Measurements from ENCODE around the gene AOPEP. TPM values are rescaled to one million over a fixed set of nuclear protein-coding genes. Genes with fewer than 3 reads are reported as not detected.

Gene AOPEP
- total RNA-seq, 2 experiments from 2014 or later: 9.5 TPM

DNA sequence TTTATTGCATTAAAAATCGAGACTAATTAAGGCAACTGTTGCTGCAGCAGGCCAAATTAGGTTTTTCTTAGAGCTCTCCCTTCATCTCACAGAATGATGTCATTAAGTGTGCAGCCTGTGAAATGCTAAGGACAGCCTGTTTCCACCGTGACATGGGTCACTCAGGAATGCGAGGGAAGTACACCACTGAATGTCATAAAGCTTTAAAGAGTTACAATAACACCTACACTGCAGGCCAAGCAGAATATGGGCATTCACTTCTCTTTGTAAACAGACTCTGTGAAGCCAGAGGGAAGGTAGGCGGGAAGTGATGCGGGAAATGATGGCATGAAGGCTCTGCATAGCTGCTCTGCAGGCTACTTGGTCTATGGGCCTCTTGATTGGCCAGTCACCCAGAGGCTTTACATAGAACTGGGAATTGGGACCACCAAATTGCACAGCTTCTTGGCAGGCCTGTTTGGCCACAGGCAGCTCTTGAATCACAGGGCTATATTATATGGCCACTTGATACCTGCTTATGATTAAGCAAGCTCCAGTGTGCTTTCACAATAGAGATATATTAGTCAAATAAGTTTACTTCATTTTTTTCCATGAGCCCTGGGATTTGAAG, 28.4 kb upstream of the AOPEP start:
- H3K4me1 Mint-ChIP-seq: no peaks in the 10 kb centered on the region

DNA sequence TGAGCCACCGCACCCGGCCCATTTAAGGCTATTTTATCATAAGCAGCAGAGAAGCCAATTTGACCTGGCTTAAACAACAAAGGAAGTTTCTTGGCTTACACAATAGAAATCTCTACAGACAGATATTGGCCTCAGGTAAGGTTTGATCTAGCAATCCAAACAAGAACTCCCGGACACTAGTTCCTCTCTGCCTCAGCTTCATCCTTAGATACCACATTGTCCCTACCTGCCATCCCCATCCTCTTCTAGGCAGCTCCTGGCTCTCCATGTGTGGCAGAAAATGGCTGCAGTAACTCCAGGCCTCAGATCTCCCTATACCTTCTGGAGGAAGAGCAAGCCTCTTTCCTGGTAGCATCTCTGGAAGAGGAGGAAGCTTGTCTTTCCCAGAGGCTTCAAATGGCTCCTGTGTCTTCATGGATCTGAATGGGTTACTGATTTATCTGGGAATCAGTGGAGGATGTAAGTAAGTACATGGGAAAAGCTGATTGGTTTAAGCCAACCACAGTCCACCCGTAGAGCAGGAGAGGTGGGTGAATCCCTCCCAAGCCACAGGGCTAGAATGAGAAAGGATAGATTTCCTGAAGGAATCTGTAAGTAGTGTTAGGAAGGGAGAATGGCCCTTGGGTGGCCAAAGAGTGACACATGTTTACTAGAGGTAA, 26.7 kb upstream of the AOPEP start:
- ATAC-seq (ENCODE audit: low read depth) (no peak), DNase-seq (no peak)
- H3K27ac Mint-ChIP-seq: no peak overlapping the region
- H3K4me3 Mint-ChIP-seq: no peak overlapping the region
- no peaks in the 10 kb centered on the region for H3K36me3 Mint-ChIP-seq
- no peaks in the 10 kb centered on the region for H3K4me1 Mint-ChIP-seq
- peaks cover 18% of the 10 kb centered on the region for H3K27me3 Mint-ChIP-seq
- POLR2A ChIA-PET: no interaction called here
- no peaks in the 10 kb centered on the region for H3K9me3 Mint-ChIP-seq

More for the DNA sequence above, 28.4 kb upstream of the AOPEP start:
- DNase-seq: no peak
- POLR2A ChIA-PET: no interaction called here
- H3K27me3 Mint-ChIP-seq: peaks cover 17% of the 10 kb centered on the region
- H3K27ac Mint-ChIP-seq: no peak overlapping the region
- H3K36me3 Mint-ChIP-seq: no peaks in the 10 kb centered on the region
- H3K9me3 Mint-ChIP-seq: no peaks in the 10 kb centered on the region
- no peak overlapping the region for H3K4me3 Mint-ChIP-seq
- no peak for ATAC-seq (ENCODE audit: low read depth)

DNA sequence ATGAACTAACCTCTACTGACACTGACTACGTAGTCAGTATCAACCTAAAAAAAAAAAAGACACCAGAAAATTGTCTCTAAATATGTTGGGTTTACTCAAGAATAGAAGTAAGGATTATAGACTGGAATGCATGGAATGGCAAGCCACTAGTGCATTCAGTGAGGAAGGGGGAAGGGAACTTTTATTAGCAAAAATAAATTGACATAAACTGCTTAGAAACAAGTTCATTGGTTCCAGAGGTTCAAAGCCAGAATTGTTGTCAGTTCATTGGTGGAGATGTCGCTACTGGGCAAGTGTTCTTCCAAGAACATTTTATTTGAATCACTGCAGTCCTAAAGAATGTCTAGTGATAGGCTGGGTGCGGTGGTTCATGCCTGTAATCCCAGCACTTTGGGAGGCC, 26.1 kb upstream of the AOPEP start:
- Mint-ChIP-seq H3K9me3 (no peaks in the 10 kb centered on the region), H3K27me3 (peaks cover 19% of the 10 kb centered on the region), H3K4me3 (no peak overlapping the region), H3K27ac (no peak overlapping the region), H3K4me1 (no peaks in the 10 kb centered on the region), H3K36me3 (no peaks in the 10 kb centered on the region)
- POLR2A ChIA-PET: no interaction called here
- ATAC-seq (ENCODE audit: low read depth) (no peak), DNase-seq (no peak)

DNA sequence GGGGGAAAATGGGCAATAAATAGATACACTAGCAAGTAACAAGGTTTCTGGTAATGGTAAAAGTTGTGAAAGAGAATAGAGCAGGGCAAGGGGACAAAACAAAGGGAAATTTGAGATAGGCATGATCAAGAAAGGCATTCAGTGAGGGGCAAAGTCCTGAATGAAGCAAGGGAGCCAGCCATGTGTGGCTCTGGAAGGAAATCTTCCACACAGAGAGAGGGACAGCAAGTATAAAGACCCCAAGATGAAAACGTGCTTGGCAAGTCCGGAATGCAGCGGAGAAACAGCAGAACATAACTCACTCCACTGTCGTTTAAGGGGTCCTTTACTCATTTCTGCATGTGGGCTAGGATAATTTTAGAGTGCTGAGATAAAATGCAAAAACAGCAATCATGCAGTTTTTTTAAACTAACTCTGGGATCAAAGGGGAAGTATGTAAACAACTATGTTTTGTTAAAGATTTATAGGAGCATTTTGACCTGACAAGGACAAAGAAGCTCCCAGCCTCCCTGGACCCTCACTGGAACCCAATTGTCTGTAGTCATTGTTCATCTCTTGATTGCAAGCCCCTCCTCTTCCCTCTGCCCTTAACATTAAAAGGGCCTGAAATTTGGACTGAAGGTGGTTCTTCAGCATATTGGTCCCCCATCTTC, 22.9 kb upstream of the AOPEP start:
- no peak overlapping the region for H3K4me3 Mint-ChIP-seq
- no peaks in the 10 kb centered on the region for H3K4me1 Mint-ChIP-seq
- DNase-seq: no peak
- H3K27me3 Mint-ChIP-seq: peaks cover 23% of the 10 kb centered on the region
- no peak for ATAC-seq (ENCODE audit: low read depth)
- no peak overlapping the region for H3K27ac Mint-ChIP-seq
- POLR2A ChIA-PET: no interaction called here
- H3K36me3 Mint-ChIP-seq: no peaks in the 10 kb centered on the region
- H3K9me3 Mint-ChIP-seq: no peaks in the 10 kb centered on the region

DNA sequence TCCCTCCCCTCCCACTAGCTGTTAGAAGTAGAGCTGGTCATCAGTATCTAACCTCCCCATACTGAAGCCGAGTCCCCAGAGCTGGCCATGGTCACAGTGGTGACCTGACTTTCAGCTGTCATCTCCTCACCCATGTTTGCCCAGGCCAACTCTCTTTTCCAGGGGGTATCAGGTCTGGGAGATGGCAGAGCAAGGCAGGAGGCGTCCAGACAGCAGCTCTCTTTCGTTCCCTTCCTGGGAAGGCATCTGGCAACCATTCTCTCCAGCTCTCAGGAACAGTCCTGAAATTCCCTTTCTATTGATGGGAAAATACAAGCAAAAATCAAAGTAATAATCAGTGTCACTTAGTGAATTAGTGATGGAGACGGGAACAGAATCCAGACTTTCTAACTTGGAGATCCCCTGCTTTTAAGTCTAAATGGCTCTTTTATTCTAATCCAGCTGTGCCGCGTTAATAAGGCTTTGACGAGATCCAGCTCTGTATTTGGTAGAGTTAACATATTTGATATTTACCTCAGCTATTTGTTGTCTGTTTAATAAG, 21.3 kb upstream of the AOPEP start:
- Mint-ChIP-seq H3K4me1 (no peaks in the 10 kb centered on the region), H3K9me3 (no peaks in the 10 kb centered on the region), H3K36me3 (no peaks in the 10 kb centered on the region), H3K4me3 (no peak overlapping the region), H3K27ac (no peak overlapping the region), H3K27me3 (peaks cover 20% of the 10 kb centered on the region)
- no peak for ATAC-seq (ENCODE audit: low read depth)
- POLR2A ChIA-PET: no interaction called here
- DNase-seq: no peak

DNA sequence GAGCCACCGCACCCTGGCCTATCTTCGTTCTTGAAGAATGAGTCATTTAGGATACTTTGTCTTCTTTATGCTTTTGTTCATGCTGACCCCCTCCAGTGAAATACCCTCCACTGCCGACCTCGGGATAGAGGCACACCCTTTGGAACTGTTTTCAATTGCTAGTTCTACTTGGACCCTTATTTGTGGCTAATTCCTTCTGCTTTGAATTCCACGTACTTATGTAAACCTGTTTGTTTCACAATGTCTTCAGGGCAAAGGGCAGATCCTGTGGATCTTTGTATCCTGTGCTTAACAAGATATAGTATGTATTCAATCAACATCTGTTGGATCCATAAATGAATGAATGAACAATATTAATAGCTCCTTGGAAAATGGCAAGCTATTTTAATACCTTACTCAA, 19.6 kb upstream of the AOPEP start:
- H3K36me3 Mint-ChIP-seq: no peaks in the 10 kb centered on the region
- no peak overlapping the region for H3K27ac Mint-ChIP-seq
- DNase-seq (no peak), ATAC-seq (ENCODE audit: low read depth) (no peak)
- H3K4me1 Mint-ChIP-seq: no peaks in the 10 kb centered on the region
- no peaks in the 10 kb centered on the region for H3K9me3 Mint-ChIP-seq
- POLR2A ChIA-PET: no interaction called here
- peaks cover 13% of the 10 kb centered on the region for H3K27me3 Mint-ChIP-seq
- H3K4me3 Mint-ChIP-seq: no peak overlapping the region

DNA sequence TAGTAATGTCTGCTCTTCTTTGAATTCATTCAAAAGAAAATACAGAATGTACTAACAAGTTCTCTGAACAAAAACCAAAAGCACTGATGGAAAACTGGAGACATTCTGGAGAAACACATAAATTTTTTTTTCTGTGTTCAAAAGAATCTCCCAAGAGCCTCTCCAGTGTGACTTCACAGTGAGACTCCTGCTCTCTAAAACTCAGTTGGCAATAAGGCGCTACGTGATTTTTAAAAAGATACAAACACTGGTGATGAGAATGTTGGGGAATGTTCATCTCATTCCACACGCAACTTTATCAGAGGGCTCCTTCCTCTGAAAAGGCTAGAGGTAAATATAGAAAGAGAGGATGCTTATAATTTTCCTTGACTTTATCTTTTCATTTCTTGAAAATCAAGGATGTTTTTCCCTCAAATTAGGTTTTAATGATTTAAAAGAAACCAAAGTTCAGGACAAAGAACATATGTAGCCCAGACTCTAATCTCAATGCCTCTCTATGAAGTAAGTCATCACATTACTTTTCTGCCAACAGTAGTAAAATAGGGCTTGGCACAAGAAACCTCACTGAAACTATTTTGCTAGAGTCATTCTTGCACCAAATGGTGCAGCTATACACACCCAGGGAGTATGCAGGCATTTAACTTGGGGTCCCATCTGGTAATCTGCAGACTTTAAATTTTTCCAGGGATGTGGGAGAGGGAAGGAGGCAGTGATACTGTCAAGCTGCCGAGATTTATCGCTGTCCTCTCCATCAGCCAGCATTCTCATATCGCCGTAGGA, 12.9 kb upstream of the AOPEP start:
- no peak overlapping the region for H3K4me3 Mint-ChIP-seq
- H3K9me3 Mint-ChIP-seq: peaks cover 10% of the 10 kb centered on the region
- H3K4me1 Mint-ChIP-seq: no peaks in the 10 kb centered on the region
- ATAC-seq (ENCODE audit: low read depth) (no peak), DNase-seq (no peak)
- no peaks in the 10 kb centered on the region for H3K36me3 Mint-ChIP-seq
- H3K27ac Mint-ChIP-seq: no peak overlapping the region
- peaks cover 17% of the 10 kb centered on the region for H3K27me3 Mint-ChIP-seq
- POLR2A ChIA-PET: no interaction called here

DNA sequence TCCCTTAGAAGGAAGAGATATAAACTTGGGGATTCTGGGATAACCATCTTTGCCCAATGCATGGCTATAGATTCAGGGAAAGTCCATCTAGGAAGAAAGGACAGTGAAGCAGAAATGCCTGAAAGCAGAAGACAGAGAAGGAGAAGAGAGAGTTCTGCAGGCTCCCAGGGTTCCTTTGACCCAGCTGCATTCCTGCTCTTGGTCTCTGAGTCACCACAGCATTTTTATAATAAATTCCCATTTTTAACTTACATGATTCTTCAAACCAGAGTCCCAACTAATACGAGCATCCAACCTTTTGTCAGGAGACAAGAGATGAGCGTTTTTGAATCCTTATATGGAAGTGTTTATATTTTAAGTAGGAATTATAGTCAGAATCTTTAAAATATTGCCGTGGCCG, 12.0 kb upstream of the AOPEP start:
- POLR2A ChIA-PET: no interaction called here
- H3K36me3 Mint-ChIP-seq: no peaks in the 10 kb centered on the region
- no peaks in the 10 kb centered on the region for H3K4me1 Mint-ChIP-seq
- ATAC-seq (ENCODE audit: low read depth) (no peak), DNase-seq (no peak)
- peaks cover 10% of the 10 kb centered on the region for H3K9me3 Mint-ChIP-seq
- H3K4me3 Mint-ChIP-seq: no peak overlapping the region
- peaks cover 17% of the 10 kb centered on the region for H3K27me3 Mint-ChIP-seq
- no peak overlapping the region for H3K27ac Mint-ChIP-seq

DNA sequence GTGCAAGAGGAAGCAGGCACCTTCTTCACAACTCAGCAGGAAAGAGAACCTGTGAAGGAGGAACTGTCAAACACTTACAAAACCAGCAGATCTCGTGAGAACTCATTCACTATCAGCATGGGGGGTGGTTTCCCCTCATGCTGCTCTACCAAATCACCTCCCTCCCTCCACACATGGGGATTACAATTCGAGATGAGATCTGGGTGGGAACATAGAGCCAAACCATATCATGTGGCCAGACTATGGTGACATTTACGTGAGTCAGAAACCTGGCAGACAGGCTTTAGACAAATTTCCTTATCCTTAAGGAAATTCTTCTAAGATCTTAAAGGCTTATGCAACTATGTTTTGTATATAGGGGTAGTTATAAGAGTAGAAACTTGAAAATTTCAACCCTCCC, 8.7 kb upstream of the AOPEP start:
- POLR2A ChIA-PET: no interaction called here
- H3K4me1 Mint-ChIP-seq: no peaks in the 10 kb centered on the region
- H3K36me3 Mint-ChIP-seq: no peaks in the 10 kb centered on the region

DNA sequence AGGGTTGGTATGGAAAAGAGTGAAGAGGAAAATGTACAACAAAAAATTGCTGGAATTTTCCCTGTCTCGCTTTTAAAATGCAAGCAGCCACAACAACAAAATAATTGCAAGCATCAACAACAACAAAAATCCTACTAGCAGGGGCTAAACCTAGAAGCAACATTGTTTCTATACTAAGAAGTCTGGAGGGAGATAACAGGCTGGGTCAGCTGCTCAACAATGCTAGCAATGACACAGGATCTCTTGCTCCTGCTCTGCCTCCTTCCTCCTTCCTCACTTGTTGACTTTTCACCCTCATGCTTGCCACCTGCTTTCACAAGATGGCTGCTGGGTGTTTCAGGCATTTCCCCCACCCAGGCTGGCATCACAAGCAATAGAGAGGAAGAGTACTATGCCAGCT, 7.6 kb upstream of the AOPEP start:
- no peak for ATAC-seq (ENCODE audit: low read depth)
- no peak overlapping the region for H3K4me3 Mint-ChIP-seq
- H3K27ac Mint-ChIP-seq: no peak overlapping the region
- H3K36me3 Mint-ChIP-seq: no peaks in the 10 kb centered on the region
- no peaks in the 10 kb centered on the region for H3K4me1 Mint-ChIP-seq
- peaks cover 10% of the 10 kb centered on the region for H3K9me3 Mint-ChIP-seq
- peaks cover 12% of the 10 kb centered on the region for H3K27me3 Mint-ChIP-seq
- no peak for DNase-seq
- POLR2A ChIA-PET: no interaction called here

More for the DNA sequence above, 8.7 kb upstream of the AOPEP start:
- Mint-ChIP-seq H3K9me3 (peaks cover 10% of the 10 kb centered on the region), H3K27me3 (peaks cover 15% of the 10 kb centered on the region), H3K27ac (no peak overlapping the region), H3K4me3 (no peak overlapping the region)
- ATAC-seq (ENCODE audit: low read depth): no peak
- no peak for DNase-seq

DNA sequence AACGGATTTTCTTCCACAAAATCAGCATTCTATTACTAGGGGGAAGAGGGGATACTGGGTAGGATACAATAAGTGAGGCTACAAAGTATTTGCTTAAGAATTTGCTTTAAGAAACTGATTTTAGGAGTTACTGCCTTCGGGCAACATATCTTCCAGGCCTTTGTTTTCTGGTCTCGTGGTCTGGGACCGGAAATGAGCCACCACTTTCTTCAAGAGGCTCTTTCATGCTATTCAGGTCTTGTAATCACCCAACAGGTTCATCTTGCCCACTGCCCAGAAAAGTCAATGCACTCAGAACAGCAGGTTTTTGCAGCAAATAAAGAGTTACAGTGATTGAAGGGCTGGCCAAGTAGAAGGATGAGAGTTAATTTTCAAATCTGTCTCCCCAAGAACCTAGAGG, 6.6 kb upstream of the AOPEP start:
- H3K4me3 Mint-ChIP-seq: no peak overlapping the region
- no peak for DNase-seq
- no peaks in the 10 kb centered on the region for H3K4me1 Mint-ChIP-seq
- ATAC-seq (ENCODE audit: low read depth): no peak
- H3K9me3 Mint-ChIP-seq: peaks cover 10% of the 10 kb centered on the region
- peaks cover 9% of the 10 kb centered on the region for H3K27me3 Mint-ChIP-seq
- no peak overlapping the region for H3K27ac Mint-ChIP-seq
- POLR2A ChIA-PET: interaction anchor here (0.7 kb wide), 1 partner anchor 1329 kb away, joined by 4 read pairs; no protein-coding TSS in a partner anchor
- H3K36me3 Mint-ChIP-seq: no peaks in the 10 kb centered on the region

DNA sequence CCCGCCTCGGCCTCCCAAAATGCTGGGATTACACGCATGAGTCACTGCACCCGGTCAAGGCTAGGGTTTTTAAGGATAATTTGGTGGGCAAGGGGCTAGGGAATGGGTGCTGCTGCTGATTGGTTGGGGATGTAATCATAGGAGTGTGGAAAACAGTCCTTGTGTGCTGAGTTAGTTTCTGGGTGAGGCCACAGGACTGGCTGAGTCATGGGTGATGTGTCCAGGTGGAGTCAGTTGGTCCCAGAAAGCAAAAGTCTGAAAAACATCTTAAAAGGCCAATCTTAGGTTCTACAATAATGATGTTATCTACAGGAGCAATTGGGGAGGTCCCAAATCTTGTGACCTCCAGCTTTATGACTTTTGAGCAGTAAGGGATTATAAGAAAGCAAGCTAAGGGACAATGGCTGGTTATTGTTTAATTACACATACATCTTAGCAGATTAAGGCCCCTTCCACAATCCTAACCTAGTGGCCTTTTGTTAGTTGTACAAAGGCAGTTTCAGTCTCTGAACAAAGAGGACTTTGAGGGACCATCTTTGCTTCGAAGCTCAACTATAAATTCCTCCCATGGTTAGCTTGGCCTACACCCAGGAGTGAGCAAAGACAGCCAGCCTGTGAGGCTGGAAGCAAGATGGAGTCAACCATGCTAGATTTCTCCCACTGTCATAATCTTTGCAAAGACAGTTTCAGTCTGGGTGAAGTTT, 5.5 kb upstream of the AOPEP start:
- H3K27me3 Mint-ChIP-seq: peaks cover 9% of the 10 kb centered on the region
- ATAC-seq (ENCODE audit: low read depth) (no peak), DNase-seq (no peak)
- H3K27ac Mint-ChIP-seq: no peak overlapping the region
- H3K4me1 Mint-ChIP-seq: no peaks in the 10 kb centered on the region
- H3K9me3 Mint-ChIP-seq: peaks cover 10% of the 10 kb centered on the region
- H3K4me3 Mint-ChIP-seq: no peak overlapping the region
- H3K36me3 Mint-ChIP-seq: no peaks in the 10 kb centered on the region
- POLR2A ChIA-PET: no interaction called here

DNA sequence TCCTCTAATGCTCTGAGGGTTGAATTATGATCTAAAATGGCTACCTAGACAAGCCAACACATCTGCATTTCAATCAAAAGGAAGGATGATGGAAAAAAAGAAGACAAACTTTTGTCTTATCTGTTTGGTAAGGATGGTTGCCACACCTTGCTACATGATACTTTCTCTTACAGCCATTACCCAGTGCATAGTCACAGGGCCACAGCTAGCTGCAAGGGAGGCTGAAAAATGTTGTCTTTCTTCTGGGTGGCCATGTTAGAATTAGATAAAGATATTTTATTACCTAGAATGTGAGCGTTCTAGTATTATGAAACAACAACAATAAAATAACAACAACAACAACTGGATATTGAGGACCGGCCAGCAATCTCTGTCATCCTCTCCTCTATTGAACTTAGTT, 4.7 kb upstream of the AOPEP start:
- Mint-ChIP-seq H3K27ac (no peak overlapping the region), H3K4me1 (no peaks in the 10 kb centered on the region), H3K36me3 (no peaks in the 10 kb centered on the region), H3K9me3 (peaks cover 8% of the 10 kb centered on the region), H3K4me3 (no peak overlapping the region), H3K27me3 (peaks cover 3% of the 10 kb centered on the region)
- POLR2A ChIA-PET: no interaction called here
- DNase-seq (no peak), ATAC-seq (ENCODE audit: low read depth) (no peak)
